ENCODE measurements around the gene NLRC5. TPM values are rescaled to one million over a fixed set of nuclear protein-coding genes. Genes with fewer than 3 reads are reported as not detected.
A peak's percentile ranks its signal among the peaks of the same experiment; 100 is the strongest.

NLRC5 gene
- total RNA-seq, 1 donor from 2014 or later = 0.26 TPM

GRCh38 chr16:57100445-57100844, 111.1 kb downstream of the NLRC5 start:
- Mint-ChIP-seq H3K4me3 (no peak overlapping the region), H3K27me3 (ENCODE audit: low read depth) (no peaks in the 10 kb centered on the region), H3K4me1 (peaks cover 48% of the 10 kb centered on the region), H3K27ac (ENCODE audit: unreplicated experiment) (no peak overlapping the region), H3K36me3 (ENCODE audit: low read depth) (no peaks in the 10 kb centered on the region), H3K9me3 (no peaks in the 10 kb centered on the region)
- TF ChIP-seq CTCF (conservative IDR thresholded peaks at IDR 0.05) = no peak
- DNase-seq (ENCODE audit: low read depth, low spot score) = no peak

- H3K9me3 Mint-ChIP-seq = no peaks in the 10 kb centered on the region
- TF ChIP-seq CTCF (conservative IDR thresholded peaks at IDR 0.05) = no peak
- H3K27ac Mint-ChIP-seq (ENCODE audit: unreplicated experiment) = no peak overlapping the region
- peaks cover 54% of the 10 kb centered on the region for H3K4me1 Mint-ChIP-seq
- H3K36me3 Mint-ChIP-seq (ENCODE audit: low read depth) = no peaks in the 10 kb centered on the region
- H3K4me3 Mint-ChIP-seq = no peak overlapping the region
- no peak for DNase-seq (ENCODE audit: low read depth, low spot score)
- no peaks in the 10 kb centered on the region for H3K27me3 Mint-ChIP-seq (ENCODE audit: low read depth)
Measured at GRCh38 chr16:57102888-57103851, 113.8 kb downstream of the NLRC5 start.

GRCh38 chr16:57104706-57105105, 115.3 kb downstream of the NLRC5 start:
- Mint-ChIP-seq H3K36me3 (ENCODE audit: low read depth) (no peaks in the 10 kb centered on the region), H3K9me3 (no peaks in the 10 kb centered on the region), H3K27ac (ENCODE audit: unreplicated experiment) (peak overlapping the region; percentile 73), H3K27me3 (ENCODE audit: low read depth) (no peaks in the 10 kb centered on the region), H3K4me3 (no peak overlapping the region), H3K4me1 (peaks cover 56% of the 10 kb centered on the region)
- DNase-seq (ENCODE audit: low read depth, low spot score) = no peak
- no peak for TF ChIP-seq CTCF (conservative IDR thresholded peaks at IDR 0.05)

GRCh38 chr16:57105184-57105583, 115.8 kb downstream of the NLRC5 start:
- TF ChIP-seq CTCF (conservative IDR thresholded peaks at IDR 0.05) = no peak
- Mint-ChIP-seq H3K27ac (ENCODE audit: unreplicated experiment) (peak overlapping the region; percentile 73), H3K4me1 (peaks cover 56% of the 10 kb centered on the region)

GRCh38 chr16:57106767-57107166, 117.4 kb downstream of the NLRC5 start:
- no peak for TF ChIP-seq CTCF (conservative IDR thresholded peaks at IDR 0.05)
- Mint-ChIP-seq H3K27ac (ENCODE audit: unreplicated experiment) (no peak overlapping the region), H3K9me3 (no peaks in the 10 kb centered on the region), H3K4me3 (no peak overlapping the region), H3K36me3 (ENCODE audit: low read depth) (no peaks in the 10 kb centered on the region), H3K4me1 (peaks cover 46% of the 10 kb centered on the region), H3K27me3 (ENCODE audit: low read depth) (no peaks in the 10 kb centered on the region)
- no peak for DNase-seq (ENCODE audit: low read depth, low spot score)

More at GRCh38 chr16:57105184-57105583, 115.8 kb downstream of the NLRC5 start:
- Mint-ChIP-seq H3K4me3 (no peak overlapping the region), H3K9me3 (no peaks in the 10 kb centered on the region), H3K27me3 (ENCODE audit: low read depth) (no peaks in the 10 kb centered on the region), H3K36me3 (ENCODE audit: low read depth) (no peaks in the 10 kb centered on the region)
- no peak for DNase-seq (ENCODE audit: low read depth, low spot score)

Measured in neural crest cell (in vitro differentiated cells).